Adrenal gland (tissue), 12 donors: ENCODE data around the gene OPN1MW3. TPM values are rescaled to one million over a fixed set of nuclear protein-coding genes. Genes with fewer than 3 reads are reported as not detected.
"Not testable (repeated sequence)": the region's sequence is repeated elsewhere in the genome, so short reads cannot be mapped to it uniquely, and the experiment has no call there.

Experiments
- DNase-seq, 7 donors: peaks; one replicate each; pipeline ENCODE4 v3.0.0-alpha.2; 2019 to 2020
- H3K27ac ChIP-seq, 5 donors: fragments of 200-600 bp; sonication (generic) in 4 of 5; 1 replicate in 3 of 5; 2 replicates in 2 of 5; pipeline versions ENCODE4 v1.5.1 to v1.8.0; 2016 to 2020; ENCODE audit warnings: mild to moderate bottlenecking in 1 of 5
- H3K27me3 ChIP-seq: fragments of 200-600 bp; 2 replicates; pipeline ENCODE4 v1.8.0; 2021
- H3K36me3 ChIP-seq, 2 donors: fragments of 200-600 bp; replicated peaks in 1 of 2; 1 replicate in 1 of 2; 2 replicates in 1 of 2; pipeline versions ENCODE4 v1.5.1 to v1.8.0; 2018 to 2022
- H3K4me1 ChIP-seq, 2 donors: fragments of 200-600 bp; replicated peaks in 1 of 2; 1 replicate in 1 of 2; 2 replicates in 1 of 2; pipeline versions ENCODE4 v1.5.1 to v1.8.0; 2018 to 2021
- H3K4me3 ChIP-seq, 4 donors: fragments of 200-600 bp; sonication (generic) in 3 of 4; one replicate each; pipeline ENCODE4 v1.5.1; 2016 to 2018
- H3K9me3 ChIP-seq, 3 donors: fragments of 200-600 bp; sonication (generic) in 1 of 3; replicated peaks in 1 of 3; 1 replicate in 2 of 3; 2 replicates in 1 of 3; pipeline versions ENCODE4 v1.5.1 to v1.8.0; 2016 to 2021
- WGBS, 4 donors: extraction: QIAGEN DNeasy Blood & Tissue Kit in 2 of 4; methylation state at CpG; one replicate each; pipeline versions ENCODE4 v1.1.5 to v1.1.7; 2013 to 2017; 5-methylcytosine and 5-hydroxymethylcytosine counted together
- intact Hi-C, 2 donors: fragments of 100-400 bp; cut with DNase I; formaldehyde crosslinking; loops; one replicate each; pipeline versions ENCODE4 v1.14.1 to v1.15.0; 2022 to 2023
- polyA plus RNA-seq, 3 donors: library from polyadenylated mRNA; stranded (reverse); fragments of 200-250 nt in 2 of 3; fragments of 350-450 nt in 1 of 3; fragmentation: Illumina TruSeq in 1 of 3; extraction: RNeasy Lipid Tissue Mini Kit (QIAGEN cat#74804) in 1 of 3; gene quantifications; one replicate each; pipeline ENCODE4 v1.2.3, GENCODE V29; 2013 to 2014
- total RNA-seq, 9 donors: library from RNA; depleted of rRNA in 4 of 9; stranded (reverse); fragments of >200 nt in 4 of 9; fragments of 120-200 nt in 1 of 9; fragmentation: NEBNext Ultra II Directional in 1 of 9; extraction: Animal tissue kit (Norgen Biotek cat#: 25700) in 1 of 9; gene quantifications; one replicate each; pipeline versions ENCODE4 v1.1.0 to v1.2.4, GENCODE V29; 2013 to 2023
- donor health status: healthy with polysubstance abuse.
- donor health status: Bipolar disorder and iron deficiency.
- donor health status: DM: yes; HTN: yes; CAD: no.
- donor health status: DM: no; HTN: no; CAD: no.
- donor health status: DM: no; HTN: no; CAD: no.
- donor health status: DM: yes; HTN: yes; CAD: no.

OPN1MW3 gene
- total and polyA plus RNA-seq, 12 donors = not detected

DNA sequence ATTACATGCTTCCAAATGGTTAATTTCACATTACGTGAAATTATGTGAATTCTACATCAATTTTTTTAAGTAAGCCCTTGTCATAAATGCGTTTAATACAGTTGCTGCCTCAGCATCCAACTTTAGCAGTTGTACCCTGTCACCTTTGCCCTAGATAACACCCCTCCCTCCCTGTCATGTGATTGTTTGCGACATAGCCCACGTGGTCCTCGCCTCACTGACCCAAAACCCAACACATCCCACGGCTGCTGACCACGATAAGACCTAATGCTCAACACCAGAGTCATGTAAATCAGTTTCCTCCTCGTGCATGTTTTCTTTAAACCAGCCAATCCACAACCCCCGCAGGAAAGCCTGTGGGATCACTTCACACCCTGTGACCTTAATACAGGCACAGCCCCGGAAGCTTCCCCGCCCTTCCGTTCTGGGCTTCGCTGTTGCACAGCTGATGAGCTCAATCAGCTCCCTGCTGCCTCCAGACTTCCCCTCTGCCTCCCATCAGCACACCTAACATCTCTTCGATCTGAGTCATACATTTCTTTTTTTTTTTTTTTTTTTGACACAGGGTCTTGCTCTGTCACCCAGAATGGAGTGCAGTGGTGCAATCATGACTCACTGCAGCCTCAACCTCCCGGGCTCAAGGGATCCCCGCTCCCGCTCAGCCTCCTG lies 9.9 kb upstream of the OPN1MW3 start:
- H3K4me3 ChIP-seq, H3K27ac ChIP-seq, DNase-seq, H3K9me3 ChIP-seq, H3K4me1 ChIP-seq, H3K27me3 ChIP-seq, intact Hi-C loops, H3K36me3 ChIP-seq: not testable (repeated sequence)
- WGBS, 4 donors = 40% methylated on average over 2 of the region's 17 CpGs; no CpG with 5 or more reads in 3 of the 4 donors

DNA sequence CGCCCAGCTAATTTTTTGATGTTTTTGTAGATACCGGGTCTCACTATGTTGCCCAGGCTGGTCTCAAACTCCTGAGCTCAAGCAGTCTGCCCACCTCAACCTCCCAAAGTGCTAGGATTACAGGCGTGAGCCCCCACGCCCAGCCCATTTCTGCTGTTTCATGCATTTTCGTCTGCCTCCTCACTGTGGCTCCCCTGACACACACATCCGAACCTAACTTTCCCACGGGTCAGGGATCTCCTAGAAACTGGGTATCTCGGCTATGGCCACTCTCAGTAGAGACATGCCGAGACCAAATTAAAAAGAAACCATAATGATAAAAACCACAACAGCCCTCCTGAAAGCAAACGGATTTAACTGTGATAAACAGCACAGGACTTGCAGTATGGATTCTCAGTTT lies 9.3 kb upstream of the OPN1MW3 start:
- DNase-seq, H3K27me3 ChIP-seq, H3K4me3 ChIP-seq, H3K4me1 ChIP-seq, H3K27ac ChIP-seq, intact Hi-C loops, H3K36me3 ChIP-seq, H3K9me3 ChIP-seq: not testable (repeated sequence)
- no CpG with 5 or more reads among the region's 10 CpGs for WGBS, 4 donors

DNA sequence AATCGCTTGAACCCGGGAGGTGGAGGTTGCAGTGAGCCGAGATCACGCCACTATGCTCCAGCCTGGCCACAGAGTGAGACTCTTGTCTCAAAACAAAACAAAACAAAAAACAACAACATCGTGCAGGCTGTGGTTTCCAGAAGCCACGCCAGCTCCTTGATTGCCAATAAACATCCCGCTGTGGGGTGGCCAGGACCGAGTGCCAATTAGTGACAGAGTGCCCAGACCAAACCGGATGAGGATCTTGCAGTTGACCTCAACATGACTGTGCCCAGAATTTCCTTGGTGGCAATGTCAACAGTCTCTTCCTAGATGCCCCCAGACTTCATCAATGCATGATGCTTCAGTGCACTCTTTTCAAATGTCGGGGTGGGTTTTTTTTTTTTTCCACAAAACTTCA lies 1.3 kb downstream of the OPN1MW3 start:
- H3K9me3 ChIP-seq, DNase-seq, H3K27ac ChIP-seq, H3K36me3 ChIP-seq, intact Hi-C loops, H3K4me3 ChIP-seq, H3K27me3 ChIP-seq, H3K4me1 ChIP-seq: not testable (repeated sequence)
- no CpG with 5 or more reads among the region's 10 CpGs for WGBS, 4 donors

DNA sequence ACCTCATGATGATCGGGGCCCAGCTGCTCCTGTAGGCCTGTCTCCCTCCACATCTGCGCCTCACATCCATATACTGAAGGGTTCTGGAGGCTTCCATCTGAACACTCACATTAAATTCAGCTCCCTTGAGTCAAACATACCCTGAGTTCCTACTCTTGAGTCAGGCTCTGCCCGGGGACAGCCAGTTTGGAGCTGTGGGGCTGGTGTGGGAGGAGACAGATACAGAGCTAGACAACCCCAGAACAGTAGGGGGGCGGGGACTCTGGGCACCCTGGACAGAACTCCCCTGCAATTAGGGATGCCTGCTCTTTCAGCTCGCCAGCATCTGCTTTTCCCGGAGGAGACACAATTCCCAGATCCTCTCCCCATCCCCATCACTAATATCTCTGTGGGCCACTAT lies 5.7 kb downstream of the OPN1MW3 start:
- not testable (repeated sequence) for H3K9me3 ChIP-seq

DNA sequence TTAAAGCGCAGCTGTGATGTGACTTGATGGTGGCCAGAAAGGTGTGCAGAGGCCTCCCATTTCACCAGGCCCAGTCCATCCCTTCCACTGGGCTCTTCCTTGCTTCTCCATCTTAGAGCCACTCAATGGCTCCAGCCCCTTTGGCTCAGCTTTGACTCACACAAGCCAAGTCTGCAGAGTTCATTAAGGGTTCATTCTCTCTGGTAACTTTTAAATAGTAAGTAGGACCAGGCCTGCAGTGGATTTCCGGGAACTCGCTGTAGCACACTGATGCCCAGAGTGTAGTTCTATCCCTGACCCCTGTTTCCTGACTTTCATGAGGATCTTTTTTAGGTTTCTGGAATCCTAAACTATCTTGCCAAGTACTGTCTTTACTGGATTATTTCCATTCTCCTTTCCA lies 11.9 kb downstream of the OPN1MW3 start:
- DNase-seq, intact Hi-C loops, H3K36me3 ChIP-seq, H3K4me3 ChIP-seq, H3K27ac ChIP-seq, H3K9me3 ChIP-seq, H3K4me1 ChIP-seq, H3K27me3 ChIP-seq: not testable (repeated sequence)
- no CpG with 5 or more reads among the region's 3 CpGs for WGBS, 4 donors

More for the DNA sequence above, 5.7 kb downstream of the OPN1MW3 start:
- H3K4me1 ChIP-seq, H3K4me3 ChIP-seq, DNase-seq, H3K27ac ChIP-seq, intact Hi-C loops, H3K36me3 ChIP-seq, H3K27me3 ChIP-seq: not testable (repeated sequence)
- WGBS, 4 donors = no CpG with 5 or more reads among the region's 6 CpGs

DNA sequence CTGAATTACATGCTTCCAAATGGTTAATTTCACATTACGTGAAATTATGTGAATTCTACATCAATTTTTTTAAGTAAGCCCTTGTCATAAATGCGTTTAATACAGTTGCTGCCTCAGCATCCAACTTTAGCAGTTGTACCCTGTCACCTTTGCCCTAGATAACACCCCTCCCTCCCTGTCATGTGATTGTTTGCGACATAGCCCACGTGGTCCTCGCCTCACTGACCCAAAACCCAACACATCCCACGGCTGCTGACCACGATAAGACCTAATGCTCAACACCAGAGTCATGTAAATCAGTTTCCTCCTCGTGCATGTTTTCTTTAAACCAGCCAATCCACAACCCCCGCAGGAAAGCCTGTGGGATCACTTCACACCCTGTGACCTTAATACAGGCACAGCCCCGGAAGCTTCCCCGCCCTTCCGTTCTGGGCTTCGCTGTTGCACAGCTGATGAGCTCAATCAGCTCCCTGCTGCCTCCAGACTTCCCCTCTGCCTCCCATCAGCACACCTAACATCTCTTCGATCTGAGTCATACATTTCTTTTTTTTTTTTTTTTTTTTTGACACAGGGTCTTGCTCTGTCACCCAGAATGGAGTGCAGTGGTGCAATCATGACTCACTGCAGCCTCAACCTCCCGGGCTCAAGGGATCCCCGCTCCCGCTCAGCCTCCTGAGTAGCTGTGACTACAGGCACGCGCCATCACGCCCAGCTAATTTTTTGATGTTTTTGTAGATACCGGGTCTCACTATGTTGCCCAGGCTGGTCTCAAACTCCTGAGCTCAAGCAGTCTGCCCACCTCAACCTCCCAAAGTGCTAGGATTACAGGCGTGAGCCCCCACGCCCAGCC lies 27.3 kb downstream of the OPN1MW3 start:
- intact Hi-C loops, DNase-seq, H3K4me1 ChIP-seq, H3K4me3 ChIP-seq, H3K27ac ChIP-seq, H3K27me3 ChIP-seq, H3K9me3 ChIP-seq, H3K36me3 ChIP-seq: not testable (repeated sequence)
- no CpG with 5 or more reads among the region's 23 CpGs for WGBS, 4 donors

DNA sequence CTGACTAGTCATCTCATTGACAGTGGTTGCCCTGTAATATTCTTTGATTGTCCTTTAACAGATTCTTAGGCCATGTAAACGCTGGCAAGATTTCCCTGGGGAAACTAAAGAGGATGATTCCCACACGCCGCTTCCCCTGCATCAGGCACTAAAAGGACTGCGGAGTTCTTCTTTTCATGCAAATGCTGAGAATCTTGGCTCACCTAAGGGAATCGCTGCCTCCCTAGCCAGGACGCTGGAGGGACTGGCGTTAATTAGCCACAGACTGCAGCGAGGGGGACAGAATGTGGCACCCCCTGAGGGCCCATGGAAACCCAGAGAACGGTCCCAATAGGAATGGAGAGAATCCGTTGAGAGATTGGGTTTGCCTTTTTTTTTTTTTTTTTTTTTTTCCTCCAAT lies 29.0 kb downstream of the OPN1MW3 start:
- H3K4me1 ChIP-seq, DNase-seq, H3K9me3 ChIP-seq, H3K27ac ChIP-seq, H3K4me3 ChIP-seq, intact Hi-C loops, H3K36me3 ChIP-seq, H3K27me3 ChIP-seq: not testable (repeated sequence)
- no CpG with 5 or more reads among the region's 10 CpGs for WGBS, 4 donors
